Fibroblast of pulmonary artery (primary cell): ENCODE measurements around the gene SEMA5A.

Source experiments
- DNase-seq: peaks from one replicate; pipeline ENCODE4 v3.0.0-alpha.2; 2010; ENCODE audit warnings: low read depth
- H3K4me3 ChIP-seq: replicated peaks from 2 replicates; pipeline ENCODE4 v1.5.1; 2011; ENCODE audit warnings: low read depth, mild to moderate bottlenecking, control low read depth, low read length, moderate library complexity
- CTCF ChIP-seq: IDR thresholded peaks from 2 replicates; pipeline ENCODE4 v1.5.1; 2011; ENCODE audit warnings: mild to moderate bottlenecking, control low read depth, low read length, inconsistent platforms; ENCODE audit errors: missing control alignments

Gene SEMA5A

GRCh38 chr5:9538504-9538903, 7.4 kb downstream of the SEMA5A start:
- no peak overlapping the region for H3K4me3 ChIP-seq
- TF ChIP-seq CTCF: no peak
- no peak for DNase-seq

DNA sequence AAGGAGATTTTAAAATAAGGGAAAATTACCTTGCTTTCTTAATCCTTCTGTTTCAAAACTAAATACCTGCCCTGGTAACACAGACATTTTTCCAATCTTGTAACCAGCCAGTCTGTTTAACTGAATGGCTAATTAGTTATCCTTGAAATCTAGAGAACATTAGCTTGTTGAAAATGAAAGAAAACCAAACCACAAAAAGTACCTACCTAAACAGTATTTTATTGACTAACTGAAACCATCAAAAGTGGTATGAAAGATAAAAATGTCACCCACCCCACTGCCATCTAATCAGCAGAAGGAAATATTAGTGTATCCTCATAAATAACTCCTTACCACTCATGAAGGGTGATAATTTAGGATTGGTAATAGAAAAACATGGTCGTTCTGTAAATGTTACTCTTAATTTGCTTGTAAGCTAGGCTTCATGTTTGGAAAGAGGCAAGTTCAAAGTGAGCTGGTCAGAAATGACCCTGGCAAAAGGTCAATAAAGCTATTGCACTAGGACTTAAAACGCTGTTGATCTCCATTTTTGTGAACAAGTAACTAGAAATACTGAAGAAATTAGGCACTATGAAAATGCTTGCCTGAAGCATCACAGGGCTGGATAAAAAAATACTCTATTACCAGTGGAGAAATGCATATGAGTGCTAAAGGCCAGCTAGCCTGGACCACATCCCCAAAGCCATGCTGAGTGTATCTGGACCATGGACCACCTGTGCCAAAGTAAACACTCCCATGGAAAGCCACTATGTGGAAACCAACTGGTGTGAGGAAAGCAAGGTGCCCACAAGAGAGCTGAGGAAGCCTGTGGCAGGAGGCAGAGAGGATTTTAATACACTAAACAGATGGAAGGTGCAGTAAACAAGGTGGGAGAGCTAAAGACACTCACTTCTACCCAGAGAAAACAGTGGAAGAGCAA, 8.4 kb downstream of the SEMA5A start:
- no peak overlapping the region for H3K4me3 ChIP-seq

GRCh38 chr5:9536717-9537116, 9.2 kb downstream of the SEMA5A start:
- TF ChIP-seq CTCF: no peak

More for the DNA sequence above, 8.4 kb downstream of the SEMA5A start:
- TF ChIP-seq CTCF: no peak
- no peak for DNase-seq

DNA sequence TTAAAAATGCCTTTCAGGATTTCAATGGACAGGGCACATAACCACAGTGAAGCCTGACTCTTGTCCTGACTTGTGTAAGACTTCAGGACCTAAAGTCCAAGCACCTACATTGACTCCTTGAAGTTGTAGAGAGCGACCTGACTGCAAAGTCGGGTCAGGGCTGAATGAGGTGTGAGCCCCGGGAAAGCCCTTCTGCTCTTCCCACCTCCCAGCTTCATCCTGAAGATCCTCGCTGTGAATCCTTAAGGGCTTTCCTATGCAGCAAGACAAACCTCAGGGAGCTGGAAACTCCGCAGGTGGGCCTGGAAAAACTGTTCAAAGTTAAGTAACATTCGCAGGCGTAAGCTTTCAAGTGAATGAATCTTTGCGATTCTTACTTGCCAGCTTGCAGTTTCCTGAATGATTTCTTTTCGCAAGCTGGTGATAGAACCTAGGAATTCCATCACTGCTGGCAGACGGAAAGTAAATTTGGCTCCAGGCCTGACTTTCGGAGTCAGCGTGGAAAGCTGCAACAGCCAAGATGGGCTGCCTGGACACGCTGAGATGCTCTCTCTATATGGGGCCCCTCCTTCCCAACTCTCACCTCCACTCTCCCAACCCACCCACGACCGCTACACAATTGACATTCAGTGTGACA, 10.9 kb downstream of the SEMA5A start:
- no peak overlapping the region for H3K4me3 ChIP-seq
- TF ChIP-seq CTCF: no peak
- DNase-seq: peak; percentile 43

More at GRCh38 chr5:9536717-9537116, 9.2 kb downstream of the SEMA5A start:
- no peak overlapping the region for H3K4me3 ChIP-seq
- no peak for DNase-seq

DNA sequence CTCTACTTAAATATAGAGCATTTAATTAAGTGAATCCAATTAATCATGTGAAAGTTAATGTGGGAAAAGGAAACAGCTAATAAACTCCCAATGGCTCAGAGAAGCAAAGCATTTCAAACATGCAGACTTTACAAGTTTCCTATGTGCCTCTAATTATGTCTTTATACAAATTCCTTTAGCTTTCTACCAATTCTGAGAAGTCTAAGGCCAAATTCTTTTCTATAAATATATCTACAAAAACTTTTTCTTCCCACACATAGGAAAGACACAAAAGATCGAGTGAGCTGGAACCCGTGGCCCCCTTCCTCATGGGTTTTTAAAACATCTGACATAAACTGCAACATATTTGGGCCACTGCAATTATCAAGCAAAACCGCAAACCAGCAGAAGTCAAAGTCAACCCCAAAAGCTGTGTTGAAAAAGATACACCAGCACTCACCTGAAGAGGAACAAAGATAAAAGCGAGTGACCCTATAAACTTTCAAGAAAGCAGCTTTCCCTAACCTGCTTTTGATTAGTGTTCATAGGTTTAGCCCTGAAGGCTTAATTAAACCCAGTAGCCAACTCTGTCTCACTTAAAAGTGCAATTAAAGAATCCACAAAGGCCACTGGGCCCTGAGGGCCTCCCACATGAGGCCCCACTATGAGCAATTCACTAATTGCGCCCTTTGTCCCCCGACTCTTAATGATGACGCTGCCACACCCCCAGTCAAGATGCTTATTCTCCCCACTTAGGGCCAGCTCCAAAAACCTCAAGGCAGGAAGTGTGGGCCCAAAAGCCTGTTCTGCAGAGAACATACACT, 12.1 kb downstream of the SEMA5A start:
- no peak for DNase-seq
- H3K4me3 ChIP-seq: no peak overlapping the region
- TF ChIP-seq CTCF: no peak

DNA sequence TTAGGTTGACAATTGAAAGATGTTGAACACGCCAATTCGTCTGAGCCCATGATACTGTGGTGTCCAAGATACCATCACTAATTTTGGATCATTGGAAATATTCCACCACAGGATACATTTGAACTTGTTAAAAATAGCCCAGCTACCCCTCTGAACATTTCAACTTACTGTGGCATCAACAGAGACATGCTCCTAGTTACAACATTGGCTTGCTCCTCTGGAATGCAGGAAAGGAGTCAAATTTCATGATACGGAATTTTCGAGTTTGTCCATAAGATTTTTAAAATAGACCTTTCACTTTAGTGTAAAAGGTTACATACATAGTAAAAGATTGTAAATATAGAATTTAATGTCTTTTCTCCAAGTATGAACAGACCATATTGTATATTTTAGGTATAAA, 12.8 kb downstream of the SEMA5A start:
- no peak for DNase-seq
- TF ChIP-seq CTCF: no peak
- H3K4me3 ChIP-seq: no peak overlapping the region
